Cardiac septum (tissue), 1 donor: ENCODE results near the gene VCX2. TPM values are rescaled to one million over a fixed set of nuclear protein-coding genes. Genes with fewer than 3 reads are reported as not detected.
A peak's percentile ranks its signal among the peaks of the same experiment; 100 is the strongest.
"Not testable (repeated sequence)": the region's sequence is repeated elsewhere in the genome, so short reads cannot be mapped to it uniquely, and the experiment has no call there.

Source experiments
- DNase-seq: peaks from one replicate; pipeline ENCODE4 v3.0.0-alpha.2; 2020; ENCODE audit warnings: low spot score
- intact Hi-C: fragments of 100-400 bp; cut with DNase I; formaldehyde crosslinking; loops from one replicate; pipeline ENCODE4 v1.14.0; 2022
- microRNA-seq: library from miRNA; unstranded; fragments of <30 nt; microRNA quantifications from one replicate; pipeline ENCODE4 v1.2.0, GENCODE V29; 2020
- total RNA-seq: library from RNA; stranded (reverse); fragmentation: NEBNext Ultra II Directional; extraction: Animal tissue kit (Norgen Biotek cat#: 25700); gene quantifications from one replicate; pipeline ENCODE4 v1.2.1, GENCODE V29; 2021
- donor health status: DM: no; HTN: no; CAD: no.

The VCX2 gene
- total RNA-seq, 1 donor from 2014 or later = not detected

DNA sequence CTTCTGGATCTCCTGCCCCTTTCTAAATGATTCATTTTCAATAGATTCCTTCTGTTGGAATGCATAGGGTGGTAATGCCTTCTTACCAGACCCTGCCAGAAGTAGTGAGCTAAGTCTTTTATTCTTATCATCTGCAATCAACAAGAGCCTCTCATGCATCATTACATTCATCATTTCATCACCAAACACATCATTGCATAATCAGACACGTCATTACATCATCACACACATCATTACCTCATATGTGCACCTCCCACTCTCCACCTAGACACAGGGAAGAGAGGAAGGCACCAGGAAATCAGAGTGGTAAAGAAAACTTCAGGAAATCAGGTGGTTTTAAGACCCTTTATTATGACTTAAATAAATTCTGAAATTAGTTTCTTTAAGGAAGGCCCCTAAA is 45.0 kb downstream of the VCX2 start:
- no peak for DNase-seq

DNA sequence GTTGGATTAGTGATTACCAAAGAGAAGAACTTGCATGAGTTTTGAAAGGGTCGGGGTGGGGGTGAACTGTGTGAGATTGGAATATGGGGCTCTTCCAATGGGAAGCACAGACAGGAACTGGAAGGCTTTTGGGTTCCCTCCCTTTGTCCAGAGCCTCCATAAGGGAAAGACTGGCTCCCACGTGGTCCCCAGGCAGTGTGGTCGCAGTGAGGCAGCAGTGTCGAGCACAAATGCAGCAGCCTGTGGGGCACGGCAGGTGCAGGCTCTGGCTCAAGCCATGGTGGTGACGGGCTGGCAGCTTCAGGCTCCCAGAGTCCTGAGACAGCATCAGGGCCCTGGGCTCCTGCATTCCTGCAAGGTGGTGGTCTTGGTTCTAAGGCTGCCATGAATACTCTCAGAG is 45.5 kb downstream of the VCX2 start:
- DNase-seq = no peak
- intact Hi-C loops = no loop called here

More for the DNA sequence above, 45.0 kb downstream of the VCX2 start:
- intact Hi-C loops = no loop called here

DNA sequence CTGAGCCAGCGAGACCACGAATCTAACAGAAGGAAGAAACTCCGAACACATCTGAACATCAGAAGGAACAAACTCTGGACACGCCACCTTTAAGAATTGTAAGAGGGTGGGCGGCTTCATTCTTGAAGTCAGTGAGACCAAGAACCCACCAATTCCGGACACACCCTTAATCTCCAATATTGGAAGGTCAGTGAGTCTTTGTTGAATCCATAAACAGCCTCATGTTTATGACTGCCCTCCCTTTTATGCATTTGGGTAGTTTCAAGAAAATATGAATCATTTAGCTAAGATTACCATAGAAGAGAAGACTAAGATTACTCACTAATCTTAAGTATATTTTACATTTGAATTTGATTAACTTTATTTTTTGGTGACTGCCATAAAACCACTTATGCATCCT is 48.5 kb downstream of the VCX2 start:
- intact Hi-C loops = no loop called here
- no peak for DNase-seq

DNA sequence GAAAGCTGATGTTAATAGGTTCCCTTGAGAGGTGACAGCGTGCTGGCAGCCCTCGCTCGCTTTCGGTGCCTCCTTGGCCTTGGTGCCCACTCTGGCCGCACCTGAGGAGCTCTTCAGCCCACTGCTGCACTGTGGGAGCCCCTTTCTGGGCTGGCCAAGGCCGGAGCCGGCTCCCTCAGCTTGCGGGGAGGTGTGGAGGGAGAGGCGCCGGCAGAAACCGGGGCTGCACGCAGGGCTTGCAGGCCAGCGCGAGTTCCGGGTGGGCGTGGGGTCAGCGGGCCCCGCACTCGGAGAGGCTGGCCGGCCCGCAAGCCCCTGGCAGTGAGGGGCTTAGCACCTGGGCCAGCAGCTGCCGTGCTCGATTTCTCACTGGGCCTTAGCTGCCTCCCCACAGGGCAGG is 49.7 kb downstream of the VCX2 start:
- DNase-seq, intact Hi-C loops: not testable (repeated sequence)

Small RNAs within 50 kb of the gene (microRNA-seq; reads per million reads assigned to microRNA genes)
- gene MIR651 = 42.7 reads per million, percentile 47 among the genes with 10 or more reads in this experiment

Other genes starting within 250 kb of the VCX2 start
- 43.8 TPM for gene PNPLA4, start 243.9 kb downstream of the VCX2 start, total RNA-seq